ENCODE data around the gene SIL1.
"Not testable (repeated sequence)": the region's sequence is repeated elsewhere in the genome, so short reads cannot be mapped to it uniquely, and the experiment has no call there.

SIL1 gene

DNA sequence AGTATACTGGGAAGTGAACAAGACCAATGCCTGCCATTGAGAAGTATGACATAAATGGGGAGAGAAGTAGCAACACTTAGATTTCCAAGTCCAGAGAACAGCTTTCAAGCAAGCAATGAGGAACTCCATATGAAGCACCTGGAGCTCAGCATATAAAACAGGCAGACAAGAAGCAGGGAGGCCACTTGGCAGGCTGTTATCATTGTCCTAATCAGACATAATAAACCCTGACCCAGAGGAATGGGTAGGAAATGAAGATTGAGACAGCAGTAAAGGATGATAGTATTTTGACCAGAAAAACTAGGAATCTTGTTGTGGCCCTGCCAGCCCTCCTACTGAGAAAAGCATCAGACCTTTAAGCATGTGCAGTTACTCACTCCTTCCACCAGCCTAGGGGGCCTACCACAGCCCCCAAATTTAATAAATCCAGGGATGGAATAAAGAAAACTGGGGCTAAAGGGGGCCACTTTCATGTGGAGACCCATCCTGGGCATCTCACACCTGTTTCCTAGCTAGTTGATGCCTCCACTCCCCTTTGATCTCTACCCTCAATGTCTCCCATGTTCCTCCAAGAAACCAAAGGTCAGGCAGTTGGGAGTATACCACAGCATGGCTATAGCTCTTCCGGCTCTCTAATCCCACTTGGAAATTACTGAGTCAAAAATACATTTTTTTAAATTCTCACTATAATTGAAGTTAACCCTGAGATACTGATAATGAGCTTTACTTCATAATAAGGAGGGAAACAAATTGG, 135.1 kb downstream of the SIL1 start:
- Mint-ChIP-seq H3K4me3 (no peak overlapping the region), H3K36me3 (ENCODE audit: low read depth) (no peaks in the 10 kb centered on the region), H3K27me3 (ENCODE audit: low read depth) (no peaks in the 10 kb centered on the region), H3K4me1 (ENCODE audit: low read depth) (peaks cover 1% of the 10 kb centered on the region), H3K9me3 (no peaks in the 10 kb centered on the region), H3K27ac (no peak overlapping the region)
- DNase-seq (ENCODE audit: low spot score), result no peak

DNA sequence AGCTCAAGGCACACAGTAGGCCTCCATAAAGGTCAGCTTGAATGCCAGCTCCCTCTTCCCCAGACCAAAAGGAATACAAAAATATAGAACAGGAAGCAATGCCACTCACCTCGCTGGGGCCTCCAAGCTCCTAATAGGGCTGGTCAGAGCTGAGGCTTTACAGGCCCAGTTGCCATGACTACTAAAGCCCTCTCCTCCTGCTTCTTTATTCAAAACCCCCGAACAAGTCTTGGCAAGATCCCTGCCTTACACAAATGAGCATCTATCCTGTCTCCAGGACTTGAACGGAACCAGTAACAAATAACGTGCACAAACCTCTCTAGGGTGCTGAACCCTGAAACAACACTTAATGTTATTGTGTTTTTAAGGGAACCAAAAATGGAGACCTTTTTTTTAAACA, 136.3 kb downstream of the SIL1 start:
- H3K4me1 Mint-ChIP-seq (ENCODE audit: low read depth), result no peaks in the 10 kb centered on the region
- H3K4me3 Mint-ChIP-seq, result no peak overlapping the region
- DNase-seq (ENCODE audit: low spot score), result no peak
- H3K27me3 Mint-ChIP-seq (ENCODE audit: low read depth), result no peaks in the 10 kb centered on the region
- H3K36me3 Mint-ChIP-seq (ENCODE audit: low read depth), result no peaks in the 10 kb centered on the region
- no peaks in the 10 kb centered on the region for H3K9me3 Mint-ChIP-seq
- no peak overlapping the region for H3K27ac Mint-ChIP-seq

DNA sequence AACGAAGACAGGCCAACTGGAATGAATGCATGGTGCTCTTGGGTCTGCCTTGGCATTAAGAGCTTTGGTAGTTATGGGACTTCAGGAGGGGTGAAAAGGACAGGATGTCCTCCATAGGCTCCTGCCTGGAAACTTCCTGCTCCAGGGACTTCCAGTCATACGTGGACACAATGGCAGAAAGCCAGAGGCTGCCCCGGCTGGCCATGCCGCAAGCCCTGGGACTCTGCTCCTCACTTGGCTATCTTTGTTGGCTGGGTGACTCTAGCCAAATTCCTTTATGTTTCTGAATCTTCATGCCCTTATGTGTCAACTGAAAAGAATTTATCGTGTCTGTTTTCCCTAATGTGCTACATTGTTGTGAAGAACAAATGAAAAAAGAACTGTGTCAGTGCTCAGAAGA, 136.9 kb downstream of the SIL1 start:
- Mint-ChIP-seq H3K4me1 (ENCODE audit: low read depth) (no peaks in the 10 kb centered on the region), H3K27me3 (ENCODE audit: low read depth) (no peaks in the 10 kb centered on the region), H3K4me3 (no peak overlapping the region), H3K36me3 (ENCODE audit: low read depth) (no peaks in the 10 kb centered on the region), H3K9me3 (no peaks in the 10 kb centered on the region), H3K27ac (no peak overlapping the region)
- no peak for DNase-seq (ENCODE audit: low spot score)

DNA sequence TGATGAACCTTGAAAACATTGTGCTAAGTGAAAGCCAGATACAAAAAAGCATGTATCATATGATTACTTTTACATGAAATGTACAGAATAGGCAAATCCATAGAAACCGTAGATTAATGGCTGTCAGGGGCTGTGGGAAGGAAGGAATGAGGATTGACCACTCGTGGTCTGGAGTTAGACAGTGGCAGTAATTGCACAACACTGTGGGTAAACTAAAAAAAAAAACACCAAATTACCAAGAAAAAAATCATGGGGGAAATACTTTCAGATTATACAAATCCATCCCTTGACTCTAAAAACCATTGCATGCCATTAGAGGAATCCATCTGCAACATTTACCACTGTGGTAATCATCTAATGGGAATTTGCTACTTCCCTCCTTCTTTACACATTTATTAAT, 140.0 kb downstream of the SIL1 start:
- H3K9me3 Mint-ChIP-seq, result no peaks in the 10 kb centered on the region
- H3K36me3 Mint-ChIP-seq (ENCODE audit: low read depth), result no peaks in the 10 kb centered on the region
- no peak overlapping the region for H3K27ac Mint-ChIP-seq
- no peaks in the 10 kb centered on the region for H3K27me3 Mint-ChIP-seq (ENCODE audit: low read depth)
- H3K4me3 Mint-ChIP-seq, result no peak overlapping the region
- H3K4me1 Mint-ChIP-seq (ENCODE audit: low read depth), result no peaks in the 10 kb centered on the region
- DNase-seq (ENCODE audit: low spot score), result no peak

DNA sequence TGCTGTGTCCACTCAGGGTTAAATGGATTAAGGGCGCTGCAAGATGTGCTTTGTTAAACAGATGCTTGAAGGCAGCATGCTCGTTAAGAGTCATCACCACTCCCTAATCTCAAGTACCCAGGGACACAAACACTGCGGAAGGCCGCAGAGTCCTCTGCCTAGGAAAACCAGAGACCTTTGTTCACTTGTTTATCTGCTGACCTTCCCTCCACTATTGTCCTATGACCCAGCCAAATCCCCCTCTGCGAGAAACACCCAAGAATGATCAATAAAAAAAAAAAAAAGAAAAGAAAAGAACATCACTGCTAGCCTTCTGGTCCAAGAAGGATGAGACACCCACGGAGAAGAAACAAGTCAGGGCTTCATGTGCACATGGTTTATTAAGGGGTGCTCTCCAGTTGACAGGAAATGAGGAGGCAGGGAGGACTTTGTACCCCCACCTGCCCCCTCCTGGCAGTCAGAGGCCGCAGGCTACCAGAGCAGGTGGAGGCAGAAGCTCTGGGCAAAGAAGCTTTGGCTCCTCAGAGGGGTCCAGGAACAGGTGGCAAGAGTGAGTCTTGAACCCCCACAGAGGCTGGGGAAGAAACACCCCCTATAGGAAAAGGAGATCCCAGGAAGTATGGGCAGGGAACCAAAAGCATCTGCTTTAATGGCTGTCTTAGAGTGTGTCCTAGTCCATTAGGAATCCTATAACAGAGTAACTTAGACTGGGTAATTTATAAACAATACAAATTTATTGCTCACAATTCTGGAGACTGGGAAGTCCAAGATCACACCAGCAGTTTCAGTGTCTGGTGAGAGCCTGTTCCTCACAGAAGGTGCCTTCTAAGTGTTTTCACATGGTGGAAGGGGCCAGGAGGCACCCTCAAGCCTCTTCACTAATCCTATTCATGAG, 140.9 kb downstream of the SIL1 start:
- H3K4me1 Mint-ChIP-seq (ENCODE audit: low read depth); H3K9me3 Mint-ChIP-seq; DNase-seq (ENCODE audit: low spot score); H3K27me3 Mint-ChIP-seq (ENCODE audit: low read depth); H3K36me3 Mint-ChIP-seq (ENCODE audit: low read depth); H3K27ac Mint-ChIP-seq; H3K4me3 Mint-ChIP-seq: not testable (repeated sequence)

DNA sequence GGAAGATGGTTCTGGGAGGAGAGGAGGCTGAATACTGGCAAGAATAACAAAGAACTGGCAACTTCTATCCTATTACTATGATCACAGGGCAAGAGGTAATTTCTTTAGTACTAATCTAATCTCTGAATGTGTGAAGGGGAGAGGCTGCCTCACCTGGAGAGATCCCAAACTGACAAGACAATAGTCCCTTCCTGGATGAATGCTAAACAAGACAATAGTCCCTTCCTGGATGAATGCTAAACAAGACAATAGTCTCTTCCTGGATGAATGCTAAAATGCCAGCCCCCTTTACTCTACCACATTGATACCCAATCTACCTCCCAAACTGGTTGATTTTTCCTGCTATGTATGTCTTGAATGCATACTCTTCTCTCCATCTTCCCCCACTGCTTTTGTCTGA, 145.2 kb downstream of the SIL1 start:
- DNase-seq (ENCODE audit: low spot score), result no peak
- Mint-ChIP-seq H3K9me3 (no peaks in the 10 kb centered on the region), H3K27ac (no peak overlapping the region), H3K4me3 (no peak overlapping the region), H3K4me1 (ENCODE audit: low read depth) (no peaks in the 10 kb centered on the region), H3K36me3 (ENCODE audit: low read depth) (peaks cover 1% of the 10 kb centered on the region), H3K27me3 (ENCODE audit: low read depth) (no peaks in the 10 kb centered on the region)

DNA sequence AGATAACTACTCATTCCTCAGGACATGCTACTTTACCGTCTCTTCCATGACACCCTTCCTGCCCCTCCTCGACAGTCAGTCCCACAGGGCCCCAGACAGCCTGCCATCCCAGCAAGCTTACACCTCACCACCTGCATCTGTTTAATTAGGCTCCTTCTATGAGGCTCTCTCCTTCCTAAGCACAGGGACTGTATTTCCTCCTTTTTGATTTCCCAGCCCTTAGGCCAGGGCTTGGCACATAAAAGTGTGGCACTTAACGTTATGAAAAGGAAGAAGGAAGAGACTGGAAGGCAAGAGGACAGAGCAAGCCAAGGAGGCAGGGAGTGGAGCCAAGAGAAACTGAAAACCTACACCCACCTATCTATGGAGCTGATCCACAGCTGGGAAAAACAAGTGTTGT, 146.8 kb downstream of the SIL1 start:
- Mint-ChIP-seq H3K4me1 (ENCODE audit: low read depth) (no peaks in the 10 kb centered on the region), H3K27ac (no peak overlapping the region), H3K27me3 (ENCODE audit: low read depth) (no peaks in the 10 kb centered on the region), H3K9me3 (no peaks in the 10 kb centered on the region), H3K4me3 (no peak overlapping the region), H3K36me3 (ENCODE audit: low read depth) (peaks cover 1% of the 10 kb centered on the region)
- no peak for DNase-seq (ENCODE audit: low spot score)

DNA sequence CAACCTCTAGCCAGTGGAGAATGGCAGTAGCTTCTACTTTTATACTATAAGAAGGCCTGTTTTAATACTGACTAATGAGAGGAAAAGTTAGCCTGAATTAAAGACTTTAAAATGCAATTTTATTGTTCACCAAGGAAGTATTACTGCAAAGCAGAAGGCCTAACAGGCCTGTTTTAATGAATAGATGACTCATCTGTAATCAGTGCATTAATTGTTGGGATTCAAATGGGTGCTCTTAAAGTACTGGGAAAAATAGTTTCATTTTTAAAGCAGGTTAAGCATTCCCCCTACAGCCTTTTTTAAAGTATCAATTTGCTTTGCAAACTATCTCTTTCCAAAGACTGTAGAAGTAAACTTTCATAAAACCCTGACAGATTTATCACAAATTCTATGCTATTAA, 147.7 kb downstream of the SIL1 start:
- Mint-ChIP-seq H3K4me3 (no peak overlapping the region), H3K27me3 (ENCODE audit: low read depth) (no peaks in the 10 kb centered on the region), H3K4me1 (ENCODE audit: low read depth) (no peaks in the 10 kb centered on the region), H3K36me3 (ENCODE audit: low read depth) (peaks cover 1% of the 10 kb centered on the region), H3K27ac (no peak overlapping the region), H3K9me3 (no peaks in the 10 kb centered on the region)
- DNase-seq (ENCODE audit: low spot score), result no peak

DNA sequence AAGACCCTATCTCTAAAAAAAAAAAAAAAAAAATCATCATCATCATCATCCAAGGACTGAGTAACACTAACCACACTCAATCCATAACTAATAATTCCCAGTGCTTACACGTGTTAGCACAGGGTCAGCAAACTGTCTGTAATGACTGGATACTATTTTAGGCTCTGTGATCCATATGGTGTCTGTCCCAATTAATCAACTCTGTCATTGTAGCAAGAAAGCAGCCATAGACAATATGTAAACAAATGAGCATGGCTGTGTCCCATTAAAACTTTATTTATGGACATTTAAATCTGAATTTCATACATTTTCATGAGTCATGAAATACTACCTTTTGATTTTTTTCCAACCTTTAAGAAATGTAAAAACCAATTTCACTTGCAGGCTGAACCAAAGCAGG, 148.4 kb downstream of the SIL1 start:
- no peak for DNase-seq (ENCODE audit: low spot score)
- Mint-ChIP-seq H3K4me3 (no peak overlapping the region), H3K36me3 (ENCODE audit: low read depth) (peaks cover 1% of the 10 kb centered on the region), H3K27ac (no peak overlapping the region), H3K27me3 (ENCODE audit: low read depth) (no peaks in the 10 kb centered on the region), H3K4me1 (ENCODE audit: low read depth) (no peaks in the 10 kb centered on the region), H3K9me3 (no peaks in the 10 kb centered on the region)

DNA sequence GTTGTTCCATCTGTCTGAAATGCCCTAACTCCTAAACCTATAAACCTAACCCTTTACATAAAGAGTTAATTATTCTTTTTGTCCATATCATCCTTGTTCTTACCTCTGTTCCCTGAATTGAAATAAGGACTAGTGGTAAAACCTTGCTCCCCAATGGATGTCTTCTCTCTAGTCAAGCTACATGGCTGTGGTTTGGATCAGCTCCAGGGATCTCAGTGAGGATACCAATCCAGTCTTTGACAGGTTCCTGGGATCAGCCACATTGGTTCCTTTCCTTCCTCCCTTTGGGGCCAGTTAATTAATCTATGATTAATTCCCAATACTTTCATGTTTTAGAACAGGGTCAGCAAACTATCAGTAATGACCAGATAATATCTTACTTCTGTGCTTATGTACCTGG, 151.6 kb downstream of the SIL1 start:
- Mint-ChIP-seq H3K4me3 (no peak overlapping the region), H3K9me3 (no peaks in the 10 kb centered on the region), H3K27ac (no peak overlapping the region), H3K36me3 (ENCODE audit: low read depth) (peaks cover 1% of the 10 kb centered on the region), H3K4me1 (ENCODE audit: low read depth) (no peaks in the 10 kb centered on the region), H3K27me3 (ENCODE audit: low read depth) (no peaks in the 10 kb centered on the region)
- no peak for DNase-seq (ENCODE audit: low spot score)

DNA sequence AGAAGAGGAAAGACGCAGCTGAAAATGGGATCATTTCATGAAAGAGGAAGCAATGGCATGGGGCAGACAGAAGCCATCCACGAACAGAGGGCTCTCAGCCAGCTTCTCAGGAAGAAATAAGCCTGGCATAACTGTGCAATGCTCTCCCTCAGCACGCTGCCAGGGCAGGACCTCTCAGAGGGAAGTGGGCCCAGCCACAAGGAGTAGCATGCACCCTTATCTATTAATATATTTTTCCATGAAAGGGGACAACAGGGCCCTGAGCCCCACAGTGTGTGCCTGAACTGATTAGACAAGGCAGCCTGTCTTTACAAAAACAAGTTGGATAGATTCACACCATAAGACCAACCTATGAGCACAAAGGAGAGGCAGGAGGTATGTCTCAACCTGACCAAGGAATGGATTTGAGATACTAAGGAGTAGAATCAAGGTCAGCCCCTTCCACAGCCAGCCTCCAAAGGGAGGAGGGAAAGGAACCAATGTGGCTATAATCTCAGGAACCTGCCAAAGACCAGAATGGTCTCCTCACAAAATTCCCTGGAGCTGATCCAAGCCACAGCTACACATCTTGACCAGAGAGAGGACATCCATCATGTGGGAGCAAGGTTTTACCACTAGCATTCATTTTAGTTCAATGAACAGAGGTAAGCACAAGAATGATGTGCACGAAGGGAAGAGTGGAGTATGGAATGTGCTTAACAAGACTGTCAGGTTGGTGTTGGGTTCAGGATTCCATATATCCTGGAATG, 154.8 kb downstream of the SIL1 start:
- no peak for DNase-seq (ENCODE audit: low spot score)
- H3K27me3 Mint-ChIP-seq (ENCODE audit: low read depth), result no peaks in the 10 kb centered on the region
- H3K36me3 Mint-ChIP-seq (ENCODE audit: low read depth), result no peaks in the 10 kb centered on the region
- no peak overlapping the region for H3K27ac Mint-ChIP-seq
- H3K4me1 Mint-ChIP-seq (ENCODE audit: low read depth), result no peaks in the 10 kb centered on the region
- no peak overlapping the region for H3K4me3 Mint-ChIP-seq
- H3K9me3 Mint-ChIP-seq, result no peaks in the 10 kb centered on the region

DNA sequence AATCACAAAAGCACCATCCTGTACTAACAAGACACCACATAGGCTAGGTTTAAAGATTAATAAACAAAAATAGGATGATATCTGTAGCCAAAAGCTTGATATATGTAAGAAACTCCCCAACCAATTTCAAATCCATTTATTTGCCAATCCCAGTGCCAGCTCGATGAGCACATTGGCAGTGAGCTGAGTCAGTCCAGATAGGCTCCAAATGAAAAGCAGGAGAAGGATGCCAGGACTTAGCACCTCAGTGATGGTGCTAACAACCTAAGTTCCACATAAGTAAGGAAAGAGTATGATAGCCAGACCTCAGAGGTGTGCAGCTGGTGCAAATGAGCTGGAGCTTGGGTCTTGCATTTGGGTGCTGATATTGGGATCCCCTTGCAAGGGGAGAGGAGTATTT, 158.1 kb downstream of the SIL1 start:
- Mint-ChIP-seq H3K4me1 (ENCODE audit: low read depth) (no peaks in the 10 kb centered on the region), H3K4me3 (no peak overlapping the region), H3K36me3 (ENCODE audit: low read depth) (peaks cover 2% of the 10 kb centered on the region), H3K27ac (no peak overlapping the region), H3K9me3 (peaks cover 6% of the 10 kb centered on the region), H3K27me3 (ENCODE audit: low read depth) (no peaks in the 10 kb centered on the region)
- no peak for DNase-seq (ENCODE audit: low spot score)

DNA sequence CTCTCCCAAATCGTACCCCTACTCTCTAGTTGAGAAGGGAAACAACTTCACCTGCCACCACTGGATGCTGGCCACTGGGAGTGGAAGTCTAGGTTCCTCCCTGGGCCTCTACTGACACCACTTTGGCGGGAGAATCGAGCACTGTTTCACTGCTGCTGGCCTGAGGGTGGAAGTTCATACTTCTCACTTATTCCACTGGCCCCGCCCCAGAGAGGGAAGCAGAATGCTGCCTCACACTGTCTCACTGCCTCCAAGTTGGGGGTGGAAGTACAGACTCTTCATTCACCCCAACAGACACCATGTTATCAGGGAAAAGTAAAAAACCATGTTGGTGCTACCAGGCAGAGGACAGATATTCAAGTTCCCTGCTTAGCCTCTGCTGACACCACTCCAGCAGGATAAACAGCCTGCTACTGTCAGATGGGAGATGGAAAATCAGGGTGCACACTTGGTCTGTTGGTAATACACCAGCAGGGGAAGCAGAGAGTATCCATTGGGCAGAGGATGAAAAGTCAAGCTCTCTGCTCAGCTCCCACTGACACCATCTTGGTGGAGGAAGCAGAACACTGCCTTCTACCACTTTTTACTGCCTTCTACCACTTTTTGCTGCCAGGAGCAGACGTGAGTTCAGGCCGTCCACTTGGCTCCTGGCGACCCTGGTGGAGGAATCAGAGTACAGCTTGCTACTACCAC, 159.4 kb downstream of the SIL1 start:
- no peak overlapping the region for H3K27ac Mint-ChIP-seq
- peaks cover 2% of the 10 kb centered on the region for H3K36me3 Mint-ChIP-seq (ENCODE audit: low read depth)
- no peak for DNase-seq (ENCODE audit: low spot score)
- H3K27me3 Mint-ChIP-seq (ENCODE audit: low read depth), result no peaks in the 10 kb centered on the region
- H3K9me3 Mint-ChIP-seq, result peaks cover 6% of the 10 kb centered on the region
- no peak overlapping the region for H3K4me3 Mint-ChIP-seq
- H3K4me1 Mint-ChIP-seq (ENCODE audit: low read depth), result no peaks in the 10 kb centered on the region

DNA sequence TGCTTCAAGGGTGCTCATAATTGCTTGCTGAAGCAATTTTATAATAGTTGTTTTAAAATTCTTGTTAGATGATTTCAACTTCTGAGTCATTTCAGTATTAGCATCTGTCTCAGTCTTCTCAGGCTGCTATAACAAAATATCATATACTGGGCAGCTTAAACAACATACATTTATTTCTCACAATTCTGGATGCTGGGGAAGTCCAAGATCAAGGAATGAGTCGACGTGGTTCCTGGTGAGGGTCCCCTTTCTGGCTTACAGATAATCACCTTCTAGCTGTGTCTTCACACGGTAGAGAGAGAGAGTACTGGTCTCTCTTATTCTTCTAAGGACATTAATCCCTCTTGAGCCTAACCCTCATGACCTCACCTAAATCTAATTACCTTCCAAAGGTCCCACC, 160.4 kb downstream of the SIL1 start:
- Mint-ChIP-seq H3K27ac (no peak overlapping the region), H3K36me3 (ENCODE audit: low read depth) (peaks cover 2% of the 10 kb centered on the region), H3K9me3 (peaks cover 6% of the 10 kb centered on the region), H3K27me3 (ENCODE audit: low read depth) (no peaks in the 10 kb centered on the region), H3K4me3 (no peak overlapping the region), H3K4me1 (ENCODE audit: low read depth) (no peaks in the 10 kb centered on the region)
- no peak for DNase-seq (ENCODE audit: low spot score)

Data from T-helper 2 cell treated with Interferon-gamma antibody and Interleukin-4, amounts not matched to agents 5 μg/mL and 100 μg/mL, for 36 hours (primary cell).